Loucy (cell line): ENCODE data around the gene HIRA.

Experiments
- EZH2phosphoT487 ChIP-seq: fragments of 200-600 bp; IDR thresholded peaks from 2 replicates; pipeline ENCODE4 v1.6.1; 2018; ENCODE audit warnings: antibody characterized with exemption, mild to moderate bottlenecking, moderate library complexity, borderline replicate concordance
- TF ChIP-seq, protein P1 (sequence below): fragments of 200-600 bp; sonication (generic); conservative IDR thresholded peaks from 2 replicates; pipeline ENCODE4 v1.5.1; 2014; ENCODE audit warnings: mild to moderate bottlenecking, antibody characterized with exemption, low read length

DNA sequence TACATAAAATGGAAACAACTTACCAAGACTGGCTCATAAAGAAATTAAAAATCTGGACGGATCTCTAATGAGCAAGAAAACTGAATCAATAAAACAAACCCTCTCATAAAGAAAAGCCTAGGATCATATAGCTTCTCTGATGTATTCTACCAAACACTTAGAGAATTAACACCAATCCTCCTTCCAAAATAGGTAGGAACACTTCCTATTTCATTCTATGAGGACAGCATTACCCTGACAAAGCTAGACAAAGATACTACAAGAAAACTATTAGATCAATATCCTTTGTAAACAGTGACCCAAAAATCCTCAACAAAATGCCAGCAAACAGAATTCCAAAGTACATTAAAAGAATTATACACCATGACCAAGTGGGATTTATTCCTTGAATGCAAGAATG is 87.1 kb downstream of the HIRA start:
- TF ChIP-seq, protein P1, sequence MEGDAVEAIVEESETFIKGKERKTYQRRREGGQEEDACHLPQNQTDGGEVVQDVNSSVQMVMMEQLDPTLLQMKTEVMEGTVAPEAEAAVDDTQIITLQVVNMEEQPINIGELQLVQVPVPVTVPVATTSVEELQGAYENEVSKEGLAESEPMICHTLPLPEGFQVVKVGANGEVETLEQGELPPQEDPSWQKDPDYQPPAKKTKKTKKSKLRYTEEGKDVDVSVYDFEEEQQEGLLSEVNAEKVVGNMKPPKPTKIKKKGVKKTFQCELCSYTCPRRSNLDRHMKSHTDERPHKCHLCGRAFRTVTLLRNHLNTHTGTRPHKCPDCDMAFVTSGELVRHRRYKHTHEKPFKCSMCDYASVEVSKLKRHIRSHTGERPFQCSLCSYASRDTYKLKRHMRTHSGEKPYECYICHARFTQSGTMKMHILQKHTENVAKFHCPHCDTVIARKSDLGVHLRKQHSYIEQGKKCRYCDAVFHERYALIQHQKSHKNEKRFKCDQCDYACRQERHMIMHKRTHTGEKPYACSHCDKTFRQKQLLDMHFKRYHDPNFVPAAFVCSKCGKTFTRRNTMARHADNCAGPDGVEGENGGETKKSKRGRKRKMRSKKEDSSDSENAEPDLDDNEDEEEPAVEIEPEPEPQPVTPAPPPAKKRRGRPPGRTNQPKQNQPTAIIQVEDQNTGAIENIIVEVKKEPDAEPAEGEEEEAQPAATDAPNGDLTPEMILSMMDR = no peak
- no peak for TF ChIP-seq EZH2phosphoT487
